Smooth muscle cell (in vitro differentiated cells): ENCODE data around the gene B4GALNT2. TPM values are rescaled to one million over a fixed set of nuclear protein-coding genes. Genes with fewer than 3 reads are reported as not detected.
A peak's percentile ranks its signal among the peaks of the same experiment; 100 is the strongest.

Source experiments
- DNase-seq: peaks from one replicate; lab custom pipeline; 2025; ENCODE audit not compliant: unreplicated experiment; lab: John Stamatoyannopoulos, UW
- H2AFZ ChIP-seq: fragments of 200-600 bp; sonication (generic); 2 replicates; pipeline ENCODE4 v1.6.0; 2016; ENCODE audit warnings: antibody characterized with exemption, low read depth, mild to moderate bottlenecking
- H3F3A ChIP-seq: fragments of 200-600 bp; sonication (generic); 2 replicates; pipeline ENCODE4 v1.6.0; 2017; ENCODE audit warnings: antibody characterized with exemption, low read depth
- H3K27ac ChIP-seq: fragments of 200-600 bp; sonication (generic); 2 replicates; pipeline ENCODE4 v1.5.1; 2016; ENCODE audit warnings: low read depth, mild to moderate bottlenecking
- H3K27me3 ChIP-seq: fragments of 200-600 bp; sonication (generic); 2 replicates; pipeline ENCODE4 v1.6.1; 2016; ENCODE audit warnings: low read depth, mild to moderate bottlenecking
- H3K36me3 ChIP-seq: fragments of 200-600 bp; sonication (generic); 2 replicates; pipeline ENCODE4 v1.5.1; 2016; ENCODE audit warnings: low read depth
- H3K4me1 ChIP-seq: fragments of 200-600 bp; sonication (generic); 2 replicates; pipeline ENCODE4 v1.5.1; 2016; ENCODE audit warnings: low read depth
- H3K4me2 ChIP-seq: fragments of 200-600 bp; sonication (generic); 2 replicates; pipeline ENCODE4 v1.6.0; 2016; ENCODE audit warnings: mild to moderate bottlenecking
- H3K4me3 ChIP-seq: fragments of 200-600 bp; sonication (generic); 2 replicates; pipeline ENCODE4 v1.5.1; 2016; ENCODE audit warnings: mild to moderate bottlenecking
- H3K79me2 ChIP-seq: fragments of 200-600 bp; sonication (generic); 2 replicates; pipeline ENCODE4 v1.6.0; 2016; ENCODE audit warnings: low read depth, mild to moderate bottlenecking
- H3K9ac ChIP-seq: fragments of 200-600 bp; sonication (generic); 2 replicates; pipeline ENCODE4 v1.6.0; 2016; ENCODE audit warnings: low read depth
- H3K9me3 ChIP-seq: fragments of 200-600 bp; sonication (generic); replicated peaks from 2 replicates; pipeline ENCODE4 v1.5.1; 2016; ENCODE audit warnings: low read depth
- H4K20me1 ChIP-seq: fragments of 200-600 bp; sonication (generic); 2 replicates; pipeline ENCODE4 v1.6.0; 2016; ENCODE audit warnings: low read depth
- CTCF ChIP-seq: fragments of 200-600 bp; sonication (generic); IDR thresholded peaks from 2 replicates; pipeline ENCODE4 v1.5.1; 2017; ENCODE audit warnings: borderline replicate concordance, mild to moderate bottlenecking, antibody characterized with exemption; ENCODE audit not compliant: insufficient read depth, poor library complexity, severe bottlenecking
- WGBS: methylation state at CpG from one replicate; pipeline ENCODE4 v1.1.7; 2016; ENCODE audit warnings: low lambda C conversion rate; 5-methylcytosine and 5-hydroxymethylcytosine counted together
- polyA plus RNA-seq: library from polyadenylated mRNA; unstranded; fragments of >200 nt; fragmentation: Nextera tagmentation; extraction: Ambion mirVana; gene quantifications from 2 replicates; pipeline ENCODE4 v1.2.1, GENCODE V29; 2016
- total RNA-seq: library from RNA; depleted of rRNA; stranded (reverse); fragments of >200 nt; gene quantifications from 2 replicates; pipeline ENCODE4 v1.2.3, GENCODE V29; 2014

Gene B4GALNT2
- total and polyA plus RNA-seq, 2 experiments from 2014 or later, result 0.11 to 0.13 TPM

GRCh38 chr17:49111934-49112333 is 20.6 kb upstream of the B4GALNT2 start:
- Histone ChIP-seq H3F3A (peaks cover 4% of the 10 kb centered on the region), H3K79me2 (no peaks in the 10 kb centered on the region), H3K27ac (no peak overlapping the region), H4K20me1 (no peaks in the 10 kb centered on the region), H3K4me2 (no peak overlapping the region), H3K27me3 (no peaks in the 10 kb centered on the region), H3K4me1 (no peaks in the 10 kb centered on the region), H2AFZ (no peak overlapping the region), H3K9me3 (no peaks in the 10 kb centered on the region), H3K4me3 (no peak overlapping the region), H3K9ac (no peak overlapping the region), H3K36me3 (no peaks in the 10 kb centered on the region)
- TF ChIP-seq CTCF, result no peak
- no peak for DNase-seq
- WGBS, result 65% methylated on average over 4 of the region's 4 CpGs

- H3K27ac ChIP-seq, result no peak overlapping the region
- H3K4me3 ChIP-seq, result no peak overlapping the region
- no peak overlapping the region for H3K4me2 ChIP-seq
- no peaks in the 10 kb centered on the region for H3K4me1 ChIP-seq
- H3K36me3 ChIP-seq, result no peaks in the 10 kb centered on the region
- H3K9ac ChIP-seq, result no peak overlapping the region
- H4K20me1 ChIP-seq, result no peaks in the 10 kb centered on the region
- H3K79me2 ChIP-seq, result no peaks in the 10 kb centered on the region
- H2AFZ ChIP-seq, result no peak overlapping the region
- no peak for DNase-seq
- TF ChIP-seq CTCF, result no peak
- H3K27me3 ChIP-seq, result no peaks in the 10 kb centered on the region
- H3F3A ChIP-seq, result no peaks in the 10 kb centered on the region
- WGBS, result 38% methylated on average over 1 of the region's 1 CpG
- H3K9me3 ChIP-seq, result no peaks in the 10 kb centered on the region
Observed at GRCh38 chr17:49112936-49113335, 19.6 kb upstream of the B4GALNT2 start.

DNA sequence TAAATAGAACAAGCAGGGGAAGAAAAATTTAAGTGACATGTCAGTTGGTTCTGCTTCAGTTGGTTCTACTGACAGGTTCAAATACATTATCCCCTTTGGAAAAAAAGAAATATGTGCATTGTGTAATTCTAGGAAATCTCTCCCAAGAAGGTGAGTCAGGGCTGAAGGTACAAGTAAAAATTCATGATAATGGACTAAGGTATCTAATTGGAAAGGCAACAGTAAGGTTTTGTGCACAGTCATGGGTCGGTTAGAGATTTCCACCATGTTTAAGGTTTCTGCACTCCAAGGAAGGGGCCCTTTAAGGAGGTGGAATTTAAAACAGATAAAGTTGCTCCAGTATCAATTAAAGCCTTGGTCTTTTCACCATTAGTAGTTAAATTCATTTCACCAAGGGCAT is 17.9 kb upstream of the B4GALNT2 start:
- WGBS, result 81% methylated on average over 1 of the region's 1 CpG

More for the DNA sequence above, 17.9 kb upstream of the B4GALNT2 start:
- H3K4me3 ChIP-seq, result no peak overlapping the region
- H3K36me3 ChIP-seq, result no peaks in the 10 kb centered on the region
- H3K9me3 ChIP-seq, result no peaks in the 10 kb centered on the region
- peak overlapping the region; percentile 37 for H3K4me2 ChIP-seq
- no peaks in the 10 kb centered on the region for H3K27me3 ChIP-seq
- no peaks in the 10 kb centered on the region for H4K20me1 ChIP-seq
- no peaks in the 10 kb centered on the region for H3F3A ChIP-seq
- peak overlapping the region; percentile 48 for H3K27ac ChIP-seq
- H3K79me2 ChIP-seq, result no peaks in the 10 kb centered on the region
- H3K9ac ChIP-seq, result no peak overlapping the region
- H2AFZ ChIP-seq, result no peak overlapping the region
- DNase-seq, result no peak
- no peak for TF ChIP-seq CTCF
- no peaks in the 10 kb centered on the region for H3K4me1 ChIP-seq
